GM04503 (cell line): ENCODE results near the gene HAND2.

Experiments
- DNase-seq: peaks from one replicate; pipeline ENCODE4 v3.0.0-alpha.2; 2012; ENCODE audit warnings: low read depth

HAND2 gene

DNA sequence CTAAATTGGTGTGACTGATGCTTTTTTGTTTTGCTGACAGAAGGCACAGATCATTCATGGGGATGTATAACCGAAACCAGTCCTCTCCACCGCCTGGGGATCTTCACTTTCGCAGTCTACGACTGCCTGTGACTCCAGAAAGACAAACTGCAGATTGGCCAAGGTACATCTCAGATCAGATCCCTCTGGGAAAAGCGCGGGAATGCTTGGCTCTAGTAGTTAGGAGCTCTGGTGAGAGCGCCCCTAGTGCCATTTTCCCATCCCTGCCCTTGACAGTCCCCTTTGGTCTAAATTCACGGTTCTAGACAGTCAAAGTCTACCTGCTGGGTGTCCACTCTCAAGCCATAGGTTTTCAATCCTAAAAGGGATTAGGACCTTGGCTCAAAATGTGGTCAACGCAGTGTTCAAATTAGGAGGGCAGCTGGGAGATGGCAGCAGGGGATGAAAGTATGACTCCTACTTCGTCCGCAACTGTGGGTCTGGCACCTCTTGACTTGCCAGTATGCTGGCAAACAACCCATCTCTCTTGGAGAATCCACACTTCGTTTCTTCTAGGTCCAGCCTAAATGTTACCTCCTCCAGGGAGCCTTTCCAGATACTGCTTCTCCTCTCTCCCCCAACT is 6.9 kb upstream of the HAND2 start:
- no peak for DNase-seq

DNA sequence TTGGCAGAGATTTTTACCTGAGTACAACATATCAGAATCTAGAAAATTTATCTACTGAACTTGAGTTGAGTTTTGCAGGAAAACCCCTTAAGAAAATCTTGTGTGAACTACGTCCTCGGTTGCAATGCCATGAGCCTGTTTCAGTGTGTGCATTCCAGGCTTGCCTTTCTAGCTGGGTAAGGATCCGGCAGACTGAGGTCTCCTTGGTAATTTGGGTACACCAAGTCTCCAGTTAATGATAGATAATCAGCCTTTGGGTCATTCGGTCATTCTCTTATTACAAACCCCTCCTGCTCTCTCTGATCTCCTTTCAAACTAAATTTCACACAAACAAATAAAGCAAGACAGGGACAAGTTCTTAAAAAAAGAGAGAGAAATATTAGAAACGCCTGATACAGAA is 5.9 kb upstream of the HAND2 start:
- no peak for DNase-seq

DNA sequence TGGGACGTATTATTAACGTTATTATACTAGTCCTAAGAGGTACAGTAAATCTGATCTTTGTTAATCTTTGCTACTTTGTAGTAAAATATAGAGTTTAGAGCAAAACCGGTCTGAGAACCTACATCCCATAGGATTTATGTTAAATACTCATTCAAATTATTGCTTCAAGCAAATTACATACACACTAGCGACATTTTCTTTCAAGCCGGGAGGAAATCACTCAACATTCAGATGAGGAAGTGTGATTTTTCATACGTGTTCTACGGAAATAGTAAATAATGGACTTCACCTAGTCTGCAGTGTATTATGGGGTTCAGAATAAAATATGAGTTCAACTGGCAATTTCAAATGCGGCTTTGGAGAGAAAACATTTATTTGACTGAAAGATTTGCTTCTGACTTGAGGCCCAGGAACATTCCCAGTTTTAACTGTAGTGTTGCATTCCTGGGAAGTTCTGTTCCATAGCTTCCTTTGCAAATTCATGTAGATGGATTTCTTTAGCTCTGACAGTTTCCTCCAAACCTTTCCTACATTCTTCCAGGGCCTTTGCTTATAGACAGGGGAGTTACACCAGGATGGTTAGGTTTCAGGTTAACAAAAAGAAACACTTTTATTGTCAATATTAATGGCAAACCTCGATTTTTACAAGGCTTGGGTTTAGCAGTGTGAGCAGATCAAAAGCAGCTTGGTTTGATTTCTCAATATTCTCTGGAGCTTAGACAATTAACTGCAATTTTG is 5.3 kb upstream of the HAND2 start:
- DNase-seq, result no peak

DNA sequence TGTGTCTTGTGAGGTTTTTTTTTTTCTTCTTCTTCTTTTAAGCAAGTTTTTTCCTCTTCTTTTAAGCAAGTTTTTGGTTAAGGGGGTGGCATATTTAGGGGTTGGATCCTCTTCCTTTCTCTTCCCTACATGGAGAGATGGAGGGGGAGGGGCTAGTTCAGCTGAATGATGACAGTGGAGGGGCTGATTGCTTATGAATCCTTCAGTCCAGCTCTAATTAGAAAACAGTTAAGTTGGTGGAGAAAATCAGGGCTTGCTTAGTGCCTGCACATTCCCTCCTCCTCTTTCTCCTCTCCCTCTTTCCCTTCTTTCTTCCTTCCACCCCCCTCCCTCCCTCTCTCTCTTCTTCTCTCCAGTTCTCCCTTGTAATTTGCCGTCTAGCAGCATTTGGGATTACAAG is 4.4 kb upstream of the HAND2 start:
- DNase-seq, result no peak

DNA sequence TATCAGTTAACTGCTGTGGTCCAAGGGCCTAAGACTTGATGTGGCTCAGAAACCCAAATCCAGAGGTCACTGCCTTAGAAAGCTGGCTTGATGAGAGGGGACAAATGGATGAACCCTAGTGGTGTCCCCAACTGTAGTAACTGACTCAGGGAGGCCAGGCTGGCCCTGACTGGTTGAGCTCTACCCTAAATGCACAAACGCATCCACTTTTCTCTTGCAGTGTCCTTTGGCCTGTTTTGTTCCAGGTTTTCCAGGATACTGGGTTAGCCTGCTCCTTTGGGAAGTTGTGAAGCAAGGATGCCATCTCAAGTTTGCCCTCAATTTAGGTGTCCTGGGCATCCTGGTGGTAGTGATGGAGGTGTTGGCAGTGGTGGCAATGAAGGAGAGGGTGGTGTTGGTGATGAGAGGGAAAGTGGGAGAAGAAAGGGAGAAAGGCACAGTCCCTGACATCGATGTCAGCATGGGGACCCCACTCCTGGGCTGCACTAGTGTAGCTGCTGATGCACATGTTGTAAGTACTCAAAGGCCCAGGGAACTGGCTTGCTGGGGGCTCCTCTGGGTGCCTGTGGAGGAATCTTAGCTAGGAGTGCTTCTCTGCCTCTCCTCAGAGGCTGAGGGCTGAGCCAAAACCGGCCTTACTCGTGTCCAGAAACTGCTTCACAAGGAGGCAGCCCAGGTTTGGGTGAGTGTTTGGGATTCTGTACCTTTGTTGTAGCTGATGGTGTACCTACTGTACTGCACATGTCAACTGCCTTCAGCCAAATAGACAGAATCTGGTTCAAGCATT is 2.9 kb upstream of the HAND2 start:
- no peak for DNase-seq

DNA sequence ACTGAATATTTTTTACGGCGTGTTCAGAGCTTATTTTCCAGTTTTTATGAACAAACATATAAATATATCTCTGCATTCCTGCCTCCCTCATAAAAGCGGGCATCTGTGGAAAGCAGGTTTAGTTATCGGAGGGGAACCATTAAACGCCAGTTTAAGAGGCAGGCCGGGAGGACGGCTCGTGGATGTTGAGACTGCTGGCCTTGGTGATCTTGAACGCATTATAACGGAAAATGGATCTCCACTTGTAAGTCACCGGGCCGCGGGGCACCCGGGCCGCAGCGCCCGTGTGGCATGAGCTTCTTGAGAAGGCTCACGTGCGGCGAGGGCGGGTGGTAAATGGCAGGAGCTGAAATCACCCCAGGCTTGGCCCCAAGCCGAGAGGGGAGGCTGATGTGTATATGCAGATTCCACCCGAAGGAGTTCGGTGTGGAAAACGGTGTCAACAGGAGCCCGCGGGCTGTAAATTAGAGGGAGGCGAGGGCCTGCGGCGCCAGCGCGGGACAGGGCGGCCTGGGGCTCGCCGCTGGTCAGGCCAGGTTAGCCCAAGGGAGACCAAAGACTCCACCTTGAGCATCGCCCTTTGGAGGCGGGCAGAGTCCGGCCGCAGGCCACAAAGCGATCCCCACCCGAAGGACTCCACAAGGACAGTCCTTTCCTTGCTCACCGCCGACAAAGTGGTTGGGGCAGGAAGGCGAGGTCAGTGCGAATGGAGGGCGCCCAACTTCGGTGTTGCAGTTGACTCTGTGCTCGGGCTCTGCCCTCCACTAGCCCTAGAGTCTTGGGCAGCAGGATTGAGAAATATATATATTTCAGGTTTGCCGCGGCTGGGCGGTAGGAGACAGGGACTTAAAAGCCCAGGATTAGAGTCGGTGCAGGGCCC is 1.3 kb upstream of the HAND2 start:
- no peak for DNase-seq

DNA sequence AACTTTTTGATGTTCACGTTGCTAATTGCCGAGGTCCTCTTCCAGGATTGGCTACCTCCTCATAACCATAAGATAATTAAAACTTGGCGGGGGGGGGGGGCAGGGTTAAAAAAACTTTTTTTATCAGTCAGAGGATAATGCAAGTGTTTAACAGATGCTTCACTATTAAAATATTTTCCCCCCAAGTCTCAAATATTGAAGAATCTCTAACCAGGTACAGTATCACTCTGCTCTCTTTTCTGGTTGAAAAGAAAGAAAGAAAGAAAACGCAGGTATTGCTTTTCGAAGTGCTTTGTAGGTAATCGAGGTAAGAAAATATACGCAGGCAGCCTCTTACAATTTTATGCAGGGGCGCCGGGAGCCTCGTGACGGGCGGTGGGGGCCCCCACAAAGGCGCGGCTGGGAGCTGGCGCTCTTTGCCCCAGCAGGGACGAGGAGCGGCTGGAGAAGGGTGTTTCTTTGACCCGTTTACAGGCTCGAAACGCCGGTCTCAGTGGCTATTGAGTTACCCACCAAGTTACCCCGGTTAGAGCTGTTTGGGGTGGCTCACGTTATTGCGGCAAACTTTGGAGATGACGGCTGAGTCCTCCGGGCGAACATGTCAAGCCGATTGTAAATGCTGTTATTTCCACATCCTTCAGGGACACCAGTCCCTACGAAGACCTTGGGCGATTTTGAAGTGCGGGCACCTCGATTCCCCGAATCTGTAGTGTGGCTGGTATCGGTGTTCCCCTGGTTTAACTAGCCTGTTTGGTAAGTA is 477 bp upstream of the HAND2 start:
- no peak for DNase-seq

DNA sequence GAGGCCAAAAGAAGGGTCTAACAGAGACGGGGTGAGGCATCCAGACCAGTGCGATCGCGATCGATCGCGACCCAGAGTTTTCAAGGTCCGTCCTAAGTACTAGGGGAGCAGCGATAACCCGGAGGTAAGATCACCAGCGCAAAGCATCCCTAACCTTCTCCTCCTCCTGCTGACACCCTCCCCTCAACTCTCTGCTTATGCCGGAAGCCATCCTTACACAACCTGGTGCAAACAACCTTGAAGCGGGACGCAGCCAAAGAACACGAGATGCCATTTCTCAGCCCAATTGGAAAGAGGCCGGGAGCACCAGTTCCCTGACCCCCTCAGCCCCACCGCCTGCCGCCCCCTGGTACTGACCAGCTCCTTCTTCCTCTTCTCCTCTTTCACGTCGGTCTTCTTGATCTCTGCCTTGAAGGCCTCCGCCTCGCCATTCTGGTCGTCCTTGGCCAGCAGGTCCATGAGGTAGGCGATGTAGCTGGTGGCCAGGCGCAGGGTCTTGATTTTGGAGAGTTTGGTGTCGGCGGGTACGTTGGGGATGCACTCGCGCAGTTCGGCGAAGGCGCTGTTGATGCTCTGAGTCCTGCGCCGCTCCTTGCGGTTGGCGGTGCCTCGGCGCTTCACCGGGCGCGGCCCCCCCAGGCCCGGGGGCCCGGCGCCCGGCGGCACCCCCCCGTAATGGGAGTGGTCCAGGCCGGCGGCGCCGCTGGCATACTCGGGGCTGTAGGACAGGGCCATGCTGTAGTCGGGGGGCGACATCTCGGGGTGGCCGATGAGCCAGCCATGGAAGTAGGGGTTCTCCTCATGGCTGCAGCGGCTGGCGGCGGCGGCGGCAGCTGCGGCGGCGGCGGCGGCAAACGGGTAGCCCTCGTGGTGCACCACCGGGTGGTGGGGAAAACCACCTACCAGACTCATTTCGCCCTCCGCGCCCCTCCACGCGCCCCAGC is 1.4 kb downstream of the HAND2 start:
- DNase-seq, result no peak

DNA sequence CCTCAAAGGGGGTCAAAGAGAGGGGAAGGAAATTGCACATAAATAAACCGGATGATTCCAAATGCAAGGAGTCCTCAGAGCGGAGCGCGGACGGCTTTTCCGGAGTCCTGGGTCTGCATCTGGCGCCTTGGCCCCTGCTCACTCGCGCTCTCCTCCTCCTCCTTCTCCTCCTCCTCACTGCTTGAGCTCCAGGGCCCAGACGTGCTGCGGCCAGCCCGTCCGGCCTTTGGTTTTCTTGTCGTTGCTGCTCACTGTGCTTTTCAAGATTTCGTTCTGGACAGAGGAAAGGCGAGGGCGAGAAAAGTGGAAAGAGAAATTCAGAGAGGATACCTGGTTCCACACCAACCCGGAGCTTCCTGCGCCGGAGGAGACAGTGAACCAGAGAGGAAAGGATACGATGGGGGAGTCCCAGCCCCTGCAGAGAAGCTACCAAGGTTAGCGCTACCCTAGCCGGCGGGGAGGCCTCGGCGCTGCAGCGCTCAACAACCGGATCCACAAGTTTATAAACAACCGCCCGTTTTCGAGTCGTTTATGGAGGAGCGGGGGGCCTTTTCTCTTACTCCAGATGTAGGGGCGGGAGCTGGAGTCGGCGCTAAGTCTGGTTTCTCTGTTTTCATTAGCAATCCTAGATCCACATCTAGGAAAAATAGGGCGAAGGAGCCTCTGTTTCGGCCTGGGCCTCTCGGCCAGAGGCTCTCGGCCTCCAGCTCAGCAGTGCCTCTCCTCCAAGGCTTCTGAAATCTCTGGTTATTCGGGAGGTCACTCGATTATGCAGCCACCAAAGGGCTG is 2.7 kb downstream of the HAND2 start:
- no peak for DNase-seq

DNA sequence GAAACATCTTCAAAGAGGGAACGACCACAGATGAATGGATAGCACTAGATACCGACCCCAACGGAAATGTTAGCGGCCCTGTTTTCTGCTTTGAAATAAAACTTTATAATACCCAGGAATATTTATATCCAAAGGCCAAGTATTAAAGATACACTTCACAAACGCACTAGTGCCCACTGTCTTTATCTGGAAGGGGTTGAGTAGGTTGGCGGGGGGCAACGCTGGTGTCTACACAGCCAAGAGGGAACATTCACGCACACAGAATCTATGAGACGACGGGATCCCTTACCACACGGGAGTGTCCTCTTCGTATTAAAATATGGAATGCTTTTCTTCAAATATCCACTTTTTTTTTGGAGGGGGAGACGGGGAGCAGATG is 3.3 kb downstream of the HAND2 start:
- DNase-seq, result no peak

DNA sequence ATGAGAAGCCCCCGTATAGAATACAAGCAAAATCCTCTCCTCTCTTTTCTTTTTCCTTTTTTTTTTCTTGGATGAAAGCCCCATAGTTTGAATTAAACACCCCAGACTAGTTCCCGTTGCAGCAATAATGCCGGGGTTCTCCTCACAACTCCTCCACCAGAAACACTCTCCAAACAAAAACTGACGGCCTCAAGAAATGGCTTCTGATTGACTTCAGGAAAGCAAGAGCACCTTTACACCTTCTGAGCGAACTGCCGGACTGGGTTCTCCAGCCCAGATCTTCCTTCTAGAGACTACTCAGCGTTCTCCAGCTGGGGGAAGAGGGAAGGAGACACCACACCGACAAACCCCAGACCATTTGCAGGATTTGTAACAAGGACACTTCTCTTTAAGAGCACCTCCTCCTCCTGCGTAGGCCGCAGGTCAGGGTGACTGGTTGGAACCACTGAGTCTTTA is 4.0 kb downstream of the HAND2 start:
- DNase-seq, result no peak

DNA sequence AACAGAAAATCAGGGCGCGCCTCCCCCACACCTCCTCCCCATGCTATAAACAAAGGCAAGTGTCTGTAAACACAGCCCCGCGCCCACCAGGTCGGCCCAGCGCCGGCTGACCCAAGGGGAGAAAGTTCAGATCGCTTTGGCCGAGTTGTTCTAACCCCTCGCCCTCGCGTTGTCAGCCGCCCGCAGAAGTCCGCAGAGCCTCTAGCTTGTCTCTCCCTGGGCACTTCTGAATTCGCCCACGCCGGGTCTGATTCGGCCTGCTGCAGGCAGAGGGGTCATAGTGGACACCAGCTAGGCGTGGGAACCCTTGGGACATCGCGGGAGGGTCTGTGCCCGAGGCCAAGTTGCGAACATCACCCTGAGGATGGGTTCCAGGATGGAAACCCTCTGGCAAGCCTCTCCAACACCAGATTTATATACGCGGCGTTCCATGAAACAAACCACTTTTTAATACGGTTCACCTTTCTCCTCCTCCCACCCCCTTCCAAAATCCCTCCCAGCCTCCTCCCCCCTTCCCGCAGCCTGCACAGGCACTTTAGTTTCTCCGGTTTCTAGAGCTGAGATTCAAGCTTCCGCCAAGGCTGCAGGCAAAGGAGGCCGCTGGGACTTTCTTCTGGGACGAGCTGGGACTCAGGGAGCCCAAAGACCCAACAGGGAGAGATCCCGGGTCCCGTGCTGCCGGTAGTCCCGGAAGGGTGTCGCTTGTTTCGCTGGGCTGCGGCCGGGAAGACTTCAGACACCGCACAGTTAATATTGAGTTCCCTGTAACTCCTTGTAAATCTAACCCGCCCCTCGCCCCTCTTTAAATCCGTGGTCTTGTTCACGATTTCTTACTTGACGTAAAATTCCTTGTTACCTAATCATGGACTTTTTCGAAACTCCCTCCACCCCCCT is 4.7 kb downstream of the HAND2 start:
- DNase-seq, result no peak

DNA sequence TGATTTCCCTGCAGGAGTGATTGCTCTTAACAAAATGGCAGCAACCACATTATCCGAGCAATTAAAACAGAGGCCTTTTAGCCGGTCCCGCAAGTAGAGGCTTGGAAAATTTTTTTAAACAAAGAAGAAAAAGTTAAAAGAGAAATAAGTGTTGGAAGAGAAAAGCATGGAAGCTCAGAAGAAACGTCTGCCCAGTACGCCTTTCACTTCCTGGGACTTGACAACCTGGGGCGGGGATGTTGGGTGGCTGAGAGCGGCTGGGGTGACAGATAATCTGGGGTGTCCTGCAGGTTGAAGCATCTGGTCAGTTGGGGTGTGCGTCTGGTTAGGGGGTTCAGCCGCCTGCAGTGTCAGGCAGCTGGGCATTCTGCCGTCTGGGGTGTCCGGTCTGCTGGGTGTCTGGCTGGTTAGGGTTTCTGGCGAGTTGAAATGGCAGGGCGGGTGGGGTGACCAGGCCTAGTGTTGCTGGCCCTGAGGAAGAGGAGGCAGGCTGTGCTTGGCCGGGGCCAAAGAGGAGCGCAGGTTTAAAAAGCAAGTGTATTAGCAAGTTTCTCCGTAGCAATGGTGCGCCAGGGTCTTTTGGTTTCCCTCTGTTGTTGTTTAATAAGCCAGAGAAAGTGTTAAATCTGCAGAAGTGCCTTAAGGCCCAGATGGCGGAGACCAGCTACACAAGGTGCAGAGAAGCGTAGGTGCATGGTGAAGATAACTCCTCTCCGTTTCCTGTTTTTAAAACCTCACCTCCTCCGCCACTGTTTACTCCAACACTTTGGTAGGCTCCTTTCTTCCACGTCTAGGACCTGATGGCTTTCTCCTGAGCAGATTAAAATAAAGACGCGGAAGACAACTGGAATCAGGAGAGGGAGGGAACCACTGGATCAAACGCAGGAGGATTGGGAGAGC is 5.6 kb downstream of the HAND2 start:
- DNase-seq, result no peak

DNA sequence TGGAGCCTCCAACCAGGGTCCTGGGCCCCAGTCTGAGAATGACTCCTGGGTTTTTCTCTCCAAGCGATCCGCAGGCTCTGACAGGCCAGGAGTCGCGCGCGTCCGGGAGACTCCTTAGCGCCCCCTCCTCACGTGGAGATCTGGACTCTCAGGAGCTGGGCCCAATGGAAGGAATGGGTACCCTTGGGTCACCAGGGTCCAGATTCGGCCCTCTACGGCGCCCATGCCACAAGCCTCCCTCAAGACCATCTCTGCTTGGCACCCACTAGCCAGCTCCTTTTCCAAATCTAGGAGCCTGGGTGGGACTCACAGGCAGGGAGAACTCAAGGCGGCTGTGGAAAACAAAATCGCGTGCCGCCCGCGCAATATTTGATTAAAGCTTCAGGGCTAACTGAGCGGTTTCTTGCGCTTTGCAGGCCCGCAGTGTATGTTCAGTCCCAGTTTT is 7.1 kb downstream of the HAND2 start:
- no peak for DNase-seq

DNA sequence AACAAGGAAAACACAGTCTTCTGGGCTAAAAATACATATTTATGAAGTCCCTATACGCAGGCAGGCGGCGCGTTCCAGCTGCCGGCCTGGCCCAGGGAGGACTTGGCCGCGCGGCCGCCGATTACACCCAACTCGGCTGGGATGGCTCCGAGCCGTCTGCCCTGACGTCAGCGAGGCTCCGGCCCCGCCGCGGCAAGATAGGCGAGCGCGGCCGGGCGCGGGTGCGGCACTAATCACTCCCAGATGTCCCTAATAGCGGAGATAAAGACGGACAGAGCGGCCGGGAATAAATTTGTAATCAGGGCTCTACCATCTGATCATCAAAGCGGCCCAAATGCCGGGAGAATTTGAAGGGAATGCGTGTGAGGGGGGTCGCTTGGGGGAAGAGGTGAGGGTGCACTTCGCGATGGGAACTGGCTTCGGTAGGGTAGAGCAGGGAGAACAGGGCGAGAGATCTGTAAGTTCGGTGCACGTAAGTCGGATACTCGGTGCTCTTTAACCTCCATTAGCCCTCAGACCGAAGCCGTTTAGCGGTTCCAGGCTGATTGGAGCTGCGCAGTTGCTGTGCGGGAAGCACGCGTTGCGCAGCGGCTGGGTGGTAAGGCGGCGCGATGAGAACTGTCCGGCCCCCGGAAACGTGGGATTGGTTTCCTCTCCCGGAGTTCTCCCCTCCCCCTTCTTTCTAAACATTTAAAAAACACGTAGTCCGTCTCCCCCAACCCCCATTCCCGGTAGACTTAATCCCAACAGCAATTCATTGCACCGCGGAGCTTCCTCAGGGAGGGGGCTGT is 7.7 kb downstream of the HAND2 start:
- DNase-seq, result no peak

DNA sequence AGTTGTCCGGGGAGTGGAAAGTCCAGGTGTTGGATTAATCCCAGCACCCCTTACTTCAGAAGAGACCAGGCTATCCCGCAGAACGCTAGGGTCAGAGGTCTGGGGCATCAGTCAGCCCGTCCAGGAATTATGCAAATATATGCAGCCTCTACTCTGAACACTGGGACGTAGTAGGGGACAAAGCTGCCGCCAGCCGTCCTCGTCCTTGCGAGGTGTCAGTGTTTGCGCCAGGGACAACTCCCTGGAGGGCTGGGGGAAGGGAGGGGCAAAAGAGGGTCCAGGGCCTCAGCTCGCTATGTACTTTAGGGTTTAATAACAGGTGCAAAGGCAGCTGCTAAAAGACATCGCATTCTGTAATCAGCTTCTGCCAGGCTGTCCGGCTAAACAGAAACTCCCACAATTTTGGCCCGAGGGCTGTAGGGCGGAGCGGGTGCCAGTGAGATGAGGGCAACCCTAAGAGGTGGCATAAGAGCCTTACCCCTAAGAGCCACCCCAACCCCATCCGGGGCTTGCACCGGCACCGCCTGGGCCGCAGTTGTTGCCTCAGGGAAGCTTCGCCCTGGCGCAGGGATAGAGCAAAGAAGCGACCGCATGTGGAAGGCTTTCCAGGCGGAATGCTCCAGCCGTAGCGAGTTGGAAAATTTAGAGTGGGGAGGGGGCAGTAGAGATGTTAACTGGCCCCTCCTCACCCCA is 8.4 kb downstream of the HAND2 start:
- no peak for DNase-seq
